HG03025 (cell line): ENCODE results near the gene CERS6.
"Not testable (repeated sequence)": the region's sequence is repeated elsewhere in the genome, so short reads cannot be mapped to it uniquely, and the experiment has no call there.

Experiments
- ATAC-seq: cut with Tn5 transposase; IDR thresholded peaks from one replicate; pipeline ENCODE4 v1.9.1; 2021; ENCODE audit warnings: mild to moderate bottlenecking, moderate library complexity; ENCODE audit not compliant: unreplicated experiment, low FRiP score

Gene CERS6

DNA sequence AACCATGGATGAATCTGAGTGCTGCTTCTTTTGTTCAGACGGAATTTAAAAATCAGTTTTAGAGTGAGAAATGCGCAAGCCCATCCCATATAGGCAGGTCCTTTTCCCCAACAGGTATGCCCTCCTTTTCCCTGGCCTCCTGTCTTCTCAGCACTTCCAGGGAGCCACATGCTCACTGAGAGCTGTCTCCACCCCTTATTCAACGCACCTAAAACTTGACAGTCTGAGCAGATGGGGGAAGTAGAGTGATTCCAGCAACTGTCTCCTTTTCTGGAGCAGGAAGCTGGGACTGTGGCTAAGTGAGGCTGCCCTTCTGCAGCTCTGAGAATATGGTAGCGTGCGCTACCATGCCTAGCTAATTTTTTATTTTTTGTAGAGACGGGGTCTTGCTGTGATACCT, 293.2 kb downstream of the CERS6 start:
- no peak for ATAC-seq

DNA sequence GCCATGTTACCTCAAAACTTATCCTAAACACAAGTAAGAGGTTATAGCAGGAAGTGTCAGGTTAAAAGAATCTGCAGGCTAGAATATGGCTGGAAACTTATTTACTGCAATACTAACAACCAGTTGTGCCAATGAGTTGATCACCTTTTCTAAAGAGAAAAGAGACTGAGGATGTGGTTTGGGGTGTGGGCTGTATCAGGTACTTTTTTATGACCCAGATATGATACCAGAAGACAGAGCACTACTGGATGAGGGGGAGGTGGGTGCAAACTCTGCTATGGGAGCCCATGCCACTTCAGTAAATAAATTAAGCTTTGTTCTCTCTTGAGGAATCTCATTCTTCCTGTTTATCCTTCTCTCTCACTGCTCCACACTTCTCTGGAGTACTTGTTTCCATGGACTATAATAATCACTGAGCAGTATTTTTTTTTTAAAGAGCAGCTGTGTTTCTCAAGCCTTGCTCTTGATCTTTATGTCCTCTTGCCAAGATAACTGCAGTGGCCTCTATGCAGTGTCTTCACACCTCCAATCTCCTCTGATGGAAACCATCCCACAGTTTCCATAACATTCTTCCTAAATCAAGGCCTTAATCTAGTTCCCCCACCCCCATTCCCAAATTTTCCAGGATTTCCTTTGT, 295.1 kb downstream of the CERS6 start:
- ATAC-seq: peak; percentile 79

DNA sequence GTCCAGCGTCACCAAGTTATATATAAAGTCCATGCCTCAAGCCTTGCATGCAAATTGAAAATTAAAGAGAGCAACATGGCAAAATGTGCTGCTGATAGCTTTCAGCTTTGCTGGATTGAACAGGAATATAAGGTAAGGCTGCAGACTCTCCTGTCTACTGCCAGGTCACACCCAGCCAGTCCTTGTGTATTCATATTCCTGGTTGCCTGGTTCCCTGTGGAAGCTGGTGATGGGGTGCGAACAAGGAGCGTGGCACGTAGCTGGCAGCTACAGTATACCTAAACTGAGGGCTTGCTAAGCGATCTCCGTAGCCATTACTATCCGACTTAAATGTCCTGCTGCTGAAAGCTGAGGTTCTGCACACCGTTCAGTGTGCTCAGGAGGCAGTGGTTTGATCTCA, 296.3 kb downstream of the CERS6 start:
- no peak for ATAC-seq

DNA sequence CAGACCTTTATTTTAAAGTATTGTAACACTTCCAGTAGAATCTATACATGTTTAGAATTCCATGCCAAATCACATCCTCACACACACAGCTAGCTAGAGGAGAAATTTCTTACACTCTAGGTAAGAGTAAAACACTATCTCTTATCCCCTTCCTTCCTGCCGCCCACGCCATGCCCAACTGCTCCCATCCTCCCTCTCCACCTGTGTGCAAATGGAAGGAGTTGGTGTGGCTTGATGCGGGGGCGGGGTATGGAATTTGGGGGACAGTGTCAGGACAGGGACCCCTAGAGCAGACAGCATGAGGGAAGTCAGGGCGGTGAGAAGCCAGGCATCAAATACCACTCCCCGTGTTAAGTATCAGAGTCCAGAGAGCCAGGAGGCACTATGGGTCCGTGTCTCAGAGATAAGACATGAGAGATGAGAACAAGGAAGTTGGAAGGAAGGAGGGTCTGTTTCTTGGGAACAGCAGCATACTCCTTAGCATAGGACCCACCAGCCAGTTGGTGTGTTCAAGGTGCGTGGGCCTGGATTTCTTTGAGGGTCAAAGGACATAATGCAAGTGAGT, 297.8 kb downstream of the CERS6 start:
- no peak for ATAC-seq

DNA sequence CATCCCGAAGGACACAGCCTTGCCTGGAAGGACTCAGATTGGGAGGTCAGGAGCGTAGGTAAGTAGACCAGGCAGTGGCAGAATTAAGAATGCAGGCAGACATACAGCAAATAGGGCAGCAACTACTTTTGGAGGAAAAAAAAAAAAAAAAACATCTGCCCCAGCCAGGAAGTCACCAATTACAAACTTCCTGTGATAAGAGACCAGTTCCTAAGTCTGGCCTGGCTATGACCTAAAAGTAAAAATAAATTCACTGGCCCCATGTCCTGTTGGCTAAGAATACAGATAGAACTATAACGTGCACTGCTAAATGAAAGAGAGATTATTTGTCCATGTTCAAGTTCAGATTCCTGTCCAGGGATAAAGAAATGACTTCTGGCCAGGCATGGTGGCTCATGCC, 301.2 kb downstream of the CERS6 start:
- ATAC-seq: no peak

DNA sequence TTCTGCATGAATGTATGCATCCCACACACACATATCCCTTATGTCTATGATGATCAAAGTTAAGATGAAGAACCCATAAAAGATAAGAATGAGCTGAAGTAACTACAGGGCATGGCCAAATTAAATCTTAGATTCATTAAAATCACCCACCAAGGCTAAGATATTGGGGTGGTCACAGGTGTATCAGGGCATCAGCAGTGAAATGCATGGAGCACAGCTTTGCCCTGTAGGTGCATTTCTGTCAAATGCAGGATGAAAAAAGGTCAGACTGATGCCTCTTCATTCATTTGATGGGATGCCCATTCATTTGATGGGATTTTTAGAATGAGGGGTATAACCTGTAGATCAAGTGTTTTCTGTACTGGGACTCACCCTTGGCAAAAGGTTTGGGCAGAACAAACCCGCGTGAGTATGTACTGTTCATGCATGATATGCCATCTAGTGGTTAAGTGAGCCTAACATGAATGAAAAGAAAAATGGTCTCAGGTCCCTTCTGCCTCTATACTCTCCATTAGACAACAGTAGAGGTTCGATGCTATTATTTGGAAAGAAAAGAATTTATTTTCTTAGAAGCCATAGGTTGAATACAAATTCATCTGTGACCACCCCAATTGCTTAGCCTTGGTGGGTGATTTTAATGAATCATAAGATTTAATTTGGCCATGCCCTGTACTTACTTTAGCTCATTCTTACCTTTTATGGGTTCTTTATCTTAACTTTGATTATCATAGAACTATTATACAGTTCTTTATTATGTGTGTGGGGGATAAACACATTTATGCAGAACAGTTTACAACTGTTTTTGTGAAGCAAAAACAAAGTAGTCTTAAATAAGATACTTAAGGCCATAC, 303.1 kb downstream of the CERS6 start:
- ATAC-seq: peak; percentile 65

DNA sequence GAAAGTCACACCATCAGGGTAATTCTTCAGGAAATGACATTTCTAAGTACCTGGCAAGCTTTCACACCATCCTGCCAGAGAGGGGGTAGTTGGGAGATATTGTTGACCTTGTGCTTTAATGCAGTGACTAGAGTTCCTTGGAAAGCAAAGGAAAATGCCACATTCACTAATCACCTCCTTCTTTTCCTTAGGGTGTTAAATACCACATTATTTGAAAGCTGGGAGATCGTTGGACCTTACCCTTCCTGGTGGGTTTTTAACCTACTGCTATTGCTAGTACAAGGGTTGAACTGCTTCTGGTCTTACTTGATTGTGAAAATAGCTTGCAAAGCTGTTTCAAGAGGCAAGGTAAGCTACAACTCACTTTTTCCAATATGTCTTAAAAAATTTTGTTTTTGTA, 309.3 kb downstream of the CERS6 start:
- ATAC-seq: no peak

DNA sequence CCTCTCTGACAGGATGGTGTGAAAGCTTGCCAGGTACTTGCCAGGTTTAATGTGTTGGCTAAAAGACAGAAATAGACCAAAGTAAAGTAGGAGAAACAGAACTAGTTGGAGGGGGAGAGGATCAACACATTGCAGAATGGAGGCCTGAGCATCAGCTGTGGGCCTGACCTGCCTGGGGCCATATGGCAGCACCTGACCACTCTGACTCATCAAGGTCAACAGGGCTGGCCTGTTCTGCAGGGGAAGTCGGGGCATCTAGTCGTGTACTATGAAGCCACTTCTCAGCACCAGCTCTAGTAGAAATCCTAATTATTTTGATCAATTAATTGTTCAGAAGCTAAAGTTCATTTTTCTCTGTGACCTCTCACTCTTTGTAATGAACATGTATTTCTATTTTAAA, 310.5 kb downstream of the CERS6 start:
- ATAC-seq: no peak

DNA sequence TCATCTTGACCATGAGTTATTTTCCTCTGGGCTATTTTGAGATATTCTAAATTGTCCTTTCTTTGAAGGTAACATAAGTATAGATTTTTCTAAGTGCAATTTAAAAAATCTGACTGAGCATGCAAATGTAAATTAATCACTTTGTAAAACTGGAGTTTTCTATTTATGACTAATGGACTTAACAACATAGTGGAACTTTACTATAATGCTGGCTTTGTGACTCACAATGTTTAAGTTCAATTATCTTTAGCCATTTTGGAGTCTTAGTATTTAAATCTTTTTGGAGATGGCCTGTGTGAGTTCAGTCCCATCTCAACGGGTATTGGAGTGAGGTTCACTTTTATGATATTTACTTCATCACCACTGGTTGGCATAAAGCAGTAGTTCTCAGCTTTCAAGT, 311.2 kb downstream of the CERS6 start:
- no peak for ATAC-seq

DNA sequence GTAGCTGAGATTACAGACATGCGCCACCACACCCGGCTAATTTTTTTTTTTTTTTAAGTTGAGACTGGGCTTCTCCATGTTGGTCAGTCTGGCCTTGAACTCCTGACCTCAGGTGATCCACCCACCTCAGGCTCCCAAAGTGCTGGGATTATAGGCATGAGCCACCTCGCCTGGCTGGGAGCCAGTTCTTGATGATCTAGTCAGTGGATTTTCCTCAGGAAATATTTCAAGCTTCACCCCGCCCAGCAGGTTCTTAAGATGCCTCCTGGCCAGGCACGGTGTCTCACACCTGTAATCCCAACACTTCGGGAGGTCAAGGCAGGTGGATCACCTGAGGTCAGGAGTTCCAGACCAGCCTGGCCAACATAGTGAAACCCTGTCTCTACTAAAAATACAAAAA, 312.3 kb downstream of the CERS6 start:
- not testable (repeated sequence) for ATAC-seq

DNA sequence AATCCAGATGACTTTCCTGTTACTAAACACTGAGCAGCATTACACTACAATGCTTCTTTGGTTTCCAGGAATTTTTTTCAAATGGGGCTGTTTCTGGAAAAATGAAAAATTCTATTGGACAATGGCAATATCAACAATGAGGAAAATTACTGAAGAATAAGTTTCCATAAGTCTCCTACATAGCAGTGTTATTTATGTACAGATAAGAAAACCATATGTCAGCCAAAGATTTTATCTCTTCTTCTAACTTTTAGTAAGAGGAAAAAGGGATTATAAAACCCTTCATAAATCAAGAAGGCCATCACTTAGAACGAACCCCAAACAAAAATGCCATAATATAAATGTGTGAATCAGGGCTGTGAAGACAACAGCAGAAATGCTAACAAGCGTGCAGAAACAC, 314.7 kb downstream of the CERS6 start:
- ATAC-seq: no peak

DNA sequence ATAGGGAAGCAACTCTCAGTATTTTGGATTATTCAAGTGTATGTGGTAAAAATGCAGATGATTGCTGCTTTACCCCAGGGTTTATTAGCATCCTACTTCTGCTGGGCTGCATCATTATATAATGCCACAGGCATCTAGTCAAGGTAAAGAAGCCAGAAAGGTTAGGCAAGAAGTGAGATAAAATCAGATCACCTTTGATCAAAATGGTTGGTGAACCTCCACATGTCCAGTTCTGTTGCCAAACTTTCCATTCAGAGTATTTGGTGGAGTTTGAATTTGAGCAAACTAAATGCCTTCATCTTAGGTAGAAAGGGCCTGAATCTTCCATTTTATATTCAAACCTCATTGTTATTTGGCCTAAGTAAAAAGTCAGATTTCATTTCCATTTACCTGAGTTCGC, 316.6 kb downstream of the CERS6 start:
- no peak for ATAC-seq

DNA sequence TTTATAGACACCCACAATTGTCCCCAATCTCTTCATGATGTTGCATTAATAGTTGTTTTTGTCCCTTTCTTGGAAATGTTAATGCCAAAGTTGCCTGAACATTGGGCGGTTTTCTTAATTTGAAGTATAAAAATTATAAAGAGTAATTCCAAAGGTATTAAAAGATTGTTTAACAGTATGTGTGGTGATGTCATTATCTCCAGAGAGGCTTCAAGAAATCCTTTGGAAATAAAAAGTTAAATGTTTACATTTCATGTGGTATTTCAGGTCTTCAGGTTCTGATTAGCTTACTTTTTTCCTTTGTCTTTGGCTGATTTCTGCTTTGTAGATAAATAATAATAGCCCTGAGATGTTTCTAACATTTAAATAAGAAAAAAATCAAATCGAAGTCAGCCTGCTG, 317.1 kb downstream of the CERS6 start:
- no peak for ATAC-seq

DNA sequence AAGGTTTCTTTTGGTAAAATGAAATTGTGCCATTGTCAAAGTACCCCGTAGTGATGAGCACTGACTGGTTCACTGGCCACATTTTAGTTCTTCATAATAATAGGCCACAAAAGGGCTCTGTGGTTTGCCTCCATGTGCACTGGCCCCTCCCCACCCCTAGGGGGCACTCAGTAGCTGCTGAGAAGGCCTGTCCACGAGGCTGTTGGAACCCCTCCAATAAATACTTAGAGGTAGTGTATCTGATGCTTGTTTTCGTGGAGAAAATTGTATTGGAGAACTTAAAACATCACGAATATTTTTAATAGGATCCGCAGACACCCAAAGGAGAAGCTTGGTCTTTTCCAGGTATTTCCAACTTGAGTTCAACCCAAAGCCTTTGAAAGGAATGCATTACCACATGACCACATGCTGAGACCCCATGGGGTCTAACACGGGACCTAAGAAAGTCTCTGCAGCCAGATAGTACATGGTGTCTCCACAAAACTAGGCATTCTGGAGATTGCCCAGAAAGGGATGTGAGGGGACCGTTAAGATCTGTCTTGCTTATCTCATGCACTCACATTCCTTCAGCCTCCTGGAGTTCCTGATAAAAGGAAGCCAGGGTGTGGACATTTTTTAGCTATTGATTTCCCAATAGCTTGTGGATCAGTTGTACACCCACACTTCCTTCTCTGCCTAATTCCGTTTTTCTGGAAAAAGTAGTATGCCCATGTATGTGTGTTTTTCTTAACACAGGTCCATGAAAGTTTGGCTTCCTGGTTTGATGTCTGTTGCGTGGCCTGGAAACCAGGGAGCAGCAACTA, 317.8 kb downstream of the CERS6 start:
- ATAC-seq: no peak

DNA sequence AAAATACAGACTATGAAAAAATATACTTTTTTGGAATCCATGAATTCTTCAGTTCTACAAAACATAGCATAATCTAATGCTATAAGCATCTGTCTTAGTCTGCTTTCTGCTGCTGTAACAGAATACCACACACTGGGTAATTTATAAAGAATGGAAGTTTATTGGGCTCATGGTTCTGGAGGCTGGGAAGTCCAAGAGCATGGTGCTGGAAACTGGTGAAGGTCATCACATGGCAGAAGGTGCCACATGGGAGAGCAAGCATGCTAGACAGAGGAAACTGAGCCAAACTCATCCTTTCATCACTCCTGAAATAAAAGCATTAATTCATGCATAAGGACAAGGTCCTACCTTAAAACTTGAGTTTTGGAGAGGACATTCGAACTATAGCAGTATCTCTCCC, 319.8 kb downstream of the CERS6 start:
- ATAC-seq: no peak

DNA sequence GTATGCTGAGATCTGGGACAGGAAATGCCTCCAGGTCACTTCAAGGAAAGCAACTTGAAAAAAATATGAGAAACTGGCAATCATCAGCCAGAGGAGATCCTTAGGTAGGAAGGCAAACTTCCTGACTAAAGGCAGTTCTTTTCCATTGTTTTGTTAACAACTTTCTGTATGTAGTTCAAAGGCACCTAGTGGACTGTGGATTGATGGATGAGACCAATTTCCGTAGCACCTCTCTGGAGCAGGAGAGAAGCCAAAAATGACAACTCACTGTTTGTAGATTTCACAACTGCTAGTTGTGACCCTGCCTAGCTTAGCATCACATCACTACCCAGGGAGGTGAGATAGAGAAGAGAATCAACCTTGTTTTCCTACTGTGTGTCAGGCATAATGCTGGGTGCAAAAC, 324.6 kb downstream of the CERS6 start:
- ATAC-seq: no peak

DNA sequence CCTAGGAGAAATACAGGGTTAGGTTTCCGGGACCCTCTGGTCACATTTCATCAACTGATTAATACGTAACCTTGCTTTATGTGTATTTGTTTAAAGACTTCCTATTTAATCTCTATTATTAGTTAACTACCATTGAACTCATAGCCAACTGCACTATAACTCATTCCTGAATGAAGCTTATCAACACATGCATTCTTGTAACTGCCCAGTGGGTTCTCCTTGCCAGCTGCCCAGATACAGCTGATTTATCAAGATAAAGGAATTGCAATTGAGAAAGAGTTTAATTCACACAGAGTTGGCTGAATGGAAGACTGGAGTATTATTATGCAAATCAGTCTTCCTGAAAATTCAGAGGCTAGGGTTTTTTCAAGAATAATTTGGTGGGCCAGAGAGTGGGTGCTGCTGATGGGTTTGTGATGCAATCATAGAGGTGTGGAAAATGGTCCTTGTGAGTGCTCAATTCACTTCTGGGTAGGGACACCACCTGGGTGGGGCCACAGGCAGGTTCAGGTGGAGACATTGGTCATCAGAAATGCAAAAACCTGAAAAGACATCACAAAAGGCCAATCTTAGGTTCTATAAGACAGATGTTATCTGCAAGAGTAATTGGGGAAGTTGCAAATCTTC, 325.2 kb downstream of the CERS6 start:
- no peak for ATAC-seq

DNA sequence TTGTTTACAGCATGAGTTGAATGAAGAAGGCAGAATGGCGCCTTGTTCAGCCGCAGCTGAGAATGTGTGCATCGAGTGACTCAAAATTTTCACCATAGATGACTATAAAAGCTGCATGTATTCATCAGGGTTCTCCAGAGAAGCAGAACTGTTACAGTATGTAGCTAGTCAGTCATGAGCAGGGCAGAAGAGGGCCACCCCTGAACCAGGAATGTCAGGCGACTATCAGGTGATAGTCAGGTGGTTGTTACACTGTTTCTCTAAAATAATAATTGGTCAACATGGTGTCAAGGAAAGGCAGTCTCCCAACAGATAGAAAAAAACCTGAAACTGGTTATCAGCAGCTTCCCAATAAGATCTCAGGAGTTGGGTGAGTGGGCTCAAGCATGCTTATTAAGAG, 326.2 kb downstream of the CERS6 start:
- no peak for ATAC-seq

DNA sequence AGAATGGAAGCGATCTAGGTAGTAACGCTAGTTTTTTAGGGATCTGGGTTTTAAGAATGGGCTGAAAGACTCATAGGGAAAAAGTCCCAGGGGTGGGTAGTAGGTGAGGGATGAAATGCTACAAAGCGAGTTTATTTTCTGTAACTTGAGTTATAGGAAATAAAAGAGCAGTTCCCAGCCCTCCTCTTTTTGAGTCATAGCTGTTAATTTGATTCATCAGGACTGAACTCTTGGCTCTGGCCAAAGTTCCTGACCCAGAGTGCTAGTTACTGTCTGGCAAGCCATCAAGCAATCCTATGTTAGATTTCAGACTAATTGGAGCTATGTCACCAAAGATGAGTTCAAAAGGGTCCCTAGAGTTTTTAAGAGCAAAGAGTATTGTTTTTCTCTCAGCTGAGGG, 328.9 kb downstream of the CERS6 start:
- no peak for ATAC-seq

DNA sequence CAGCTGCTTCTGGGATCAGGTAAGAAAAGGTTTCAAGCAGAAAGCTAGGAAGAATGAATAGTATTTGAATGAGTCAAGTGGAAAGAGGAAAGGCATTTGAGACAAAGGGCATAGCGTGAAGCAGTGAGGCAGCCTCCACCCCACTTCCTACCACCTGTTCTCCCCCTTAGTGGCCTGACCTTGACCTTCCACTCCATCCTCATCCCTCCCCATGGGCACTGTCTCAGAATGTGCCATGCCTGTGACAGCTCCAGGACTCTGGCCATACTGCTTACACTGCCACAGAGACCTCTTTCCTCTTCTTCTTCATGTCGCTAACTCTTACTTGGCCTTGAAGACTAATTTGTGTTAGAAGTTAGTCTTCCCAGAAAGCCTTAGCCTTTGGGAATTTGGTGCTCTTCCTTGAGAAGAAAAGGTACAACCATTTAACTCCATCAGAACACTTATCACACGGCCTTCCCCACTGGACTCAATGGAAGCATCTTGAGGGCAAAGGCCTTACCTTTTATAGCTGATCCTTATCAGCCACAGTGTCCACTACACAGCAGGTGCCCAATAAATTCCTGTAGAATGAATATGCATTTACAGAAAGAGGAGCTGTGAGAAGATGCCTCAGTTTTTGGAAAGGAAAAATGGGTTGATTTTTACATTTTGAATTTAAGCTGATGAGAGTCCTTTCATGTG, 331.2 kb downstream of the CERS6 start:
- ATAC-seq: no peak
